NCI-H1092 (cell line): ENCODE data around the gene LALBA.
"Not testable (repeated sequence)": the region's sequence is repeated elsewhere in the genome, so short reads cannot be mapped to it uniquely, and the experiment has no call there.

Experiments used
- DNase-seq: peaks from one replicate; lab custom pipeline; 2025; lab: John Stamatoyannopoulos, UW

The LALBA gene

DNA sequence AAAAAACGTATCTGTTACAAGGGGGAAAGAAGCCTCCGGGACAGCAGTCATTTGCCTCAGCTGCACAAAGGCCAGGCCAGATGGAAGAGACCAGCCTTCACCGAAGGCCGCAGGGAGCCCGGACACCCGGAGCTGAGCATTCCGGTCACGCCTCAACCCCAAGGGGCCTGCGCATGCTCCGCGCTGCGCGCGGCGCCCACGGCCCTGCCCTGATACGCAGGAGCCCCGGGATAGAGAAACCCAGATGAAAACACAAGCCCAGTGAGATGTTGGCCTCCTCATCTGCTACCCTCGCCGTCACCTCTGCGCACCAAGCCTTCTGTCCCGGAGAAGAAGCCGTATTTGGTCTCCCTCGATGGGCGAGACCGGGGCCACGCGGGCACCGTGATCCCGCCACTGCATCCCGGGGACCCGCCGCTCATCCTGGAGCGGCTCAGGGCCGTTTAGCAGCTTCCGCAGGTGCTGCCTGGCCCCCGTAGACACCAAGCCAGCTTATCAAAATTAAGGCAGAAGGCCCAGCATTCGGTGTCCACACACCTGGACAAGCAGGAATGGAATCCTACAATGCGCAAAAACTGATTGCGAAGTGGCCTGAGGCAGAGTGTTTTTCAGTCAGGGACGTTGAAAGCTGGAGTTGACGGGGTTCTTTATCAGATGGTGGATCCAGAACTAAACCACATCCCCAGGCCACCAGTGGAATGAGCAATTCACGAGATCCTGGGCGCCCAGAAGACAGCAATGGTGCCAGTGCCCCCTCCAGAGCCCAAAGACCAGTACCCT is 41.8 kb downstream of the LALBA start:
- DNase-seq = no peak

GRCh38 chr12:48525332-48525731 is 44.5 kb downstream of the LALBA start, which contains the start of gene OR8S1:
Gene OR8S1, plus strand, starts transcription at chr12:48525632. Its CDS starts 0 bp downstream, at chr12:48525632.
- DNase-seq = no peak

DNA sequence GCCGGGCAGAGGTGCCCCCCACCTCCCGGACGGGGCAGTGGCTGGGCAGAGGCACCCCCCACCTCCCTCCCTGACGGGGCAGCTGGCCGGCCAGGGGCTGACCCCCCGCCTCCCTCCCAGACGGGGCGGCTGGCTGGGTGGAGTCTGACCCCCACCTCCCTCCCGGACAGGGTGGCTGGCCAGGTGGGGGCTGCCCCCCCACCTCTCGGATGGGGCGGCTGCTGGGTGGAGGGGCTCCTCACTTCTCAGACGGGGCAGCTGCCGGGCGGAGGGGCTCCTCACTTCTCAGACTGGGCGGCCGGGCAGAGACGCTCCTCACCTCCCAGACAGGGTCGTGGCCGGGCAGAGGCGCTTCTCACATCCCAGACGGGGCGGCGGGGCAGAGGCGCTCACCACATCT is 49.5 kb downstream of the LALBA start:
- DNase-seq = not testable (repeated sequence)
